ACHN (cell line): ENCODE results near the gene SIX3.

Source experiments
- DNase-seq: peaks from one replicate; pipeline ENCODE4 v3.0.0-alpha.2; 2015
- in situ Hi-C: cut with HindIII; loops from 2 replicates; pipeline ENCODE4 v1.10.0; 2017; ENCODE audit warnings: low sequenced_read_pairs, low pct_ligation_motif_present, low pct_unique_long_range_greater_than_20kb

Gene SIX3

DNA sequence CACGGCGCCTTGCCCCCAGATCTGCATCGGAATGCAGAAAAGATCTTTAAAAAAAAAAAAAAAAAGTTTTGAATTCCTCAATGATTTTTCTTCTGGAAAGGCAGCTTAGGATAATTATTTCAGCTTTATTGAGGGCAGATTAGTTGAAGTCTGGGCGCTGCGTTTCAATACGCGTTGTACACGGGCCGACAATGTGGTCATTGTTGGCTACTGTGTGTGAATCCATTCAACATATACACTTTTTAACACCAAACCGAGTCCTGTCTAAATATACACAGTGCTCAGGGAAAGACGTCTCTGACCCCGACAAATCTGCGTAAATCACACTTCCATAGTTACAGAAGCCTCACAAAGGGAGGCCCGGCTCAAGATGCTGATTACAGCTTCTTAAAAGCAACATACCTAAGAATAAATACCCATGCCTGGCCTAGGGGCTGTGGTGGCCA, 1.4 kb upstream of the SIX3 start:
- in situ Hi-C loops: no loop called here
- no peak for DNase-seq

DNA sequence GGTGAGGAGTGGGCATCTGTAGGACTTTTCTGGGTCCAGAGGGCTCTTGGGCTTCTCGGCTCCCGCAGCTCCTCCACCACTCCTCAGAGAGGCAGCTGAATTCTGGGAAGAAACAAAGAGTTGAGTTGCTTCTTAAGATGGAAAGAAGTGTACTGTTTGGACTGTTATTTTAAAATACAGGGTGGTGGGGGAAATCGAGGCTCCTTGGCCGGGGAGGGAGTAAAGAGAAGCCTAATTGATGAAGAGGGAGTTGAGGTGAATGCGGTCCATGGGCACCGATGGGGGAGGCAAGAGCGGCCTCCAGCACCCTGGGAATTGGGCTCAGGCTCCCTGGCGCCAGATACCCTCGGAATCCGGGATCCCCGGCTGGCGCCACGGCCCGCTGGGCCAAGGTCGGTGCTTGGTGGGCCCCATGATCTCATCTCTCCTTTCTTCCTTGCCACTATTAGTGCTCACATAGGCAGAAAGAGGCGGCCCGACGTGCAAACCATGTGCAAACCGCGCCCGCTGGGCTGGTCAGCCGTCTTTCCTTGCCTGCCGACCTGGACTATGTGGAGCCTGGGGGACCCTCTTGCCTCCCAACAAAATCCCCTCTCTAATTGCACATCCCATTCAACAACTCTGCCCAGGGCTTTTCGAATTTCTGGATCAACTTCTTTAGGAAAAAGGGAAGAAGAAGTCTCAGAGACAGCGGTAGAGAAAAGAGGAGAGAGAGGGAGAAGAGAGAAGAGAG, 604 bp upstream of the SIX3 start:
- in situ Hi-C loops: no loop called here
- no peak for DNase-seq

DNA sequence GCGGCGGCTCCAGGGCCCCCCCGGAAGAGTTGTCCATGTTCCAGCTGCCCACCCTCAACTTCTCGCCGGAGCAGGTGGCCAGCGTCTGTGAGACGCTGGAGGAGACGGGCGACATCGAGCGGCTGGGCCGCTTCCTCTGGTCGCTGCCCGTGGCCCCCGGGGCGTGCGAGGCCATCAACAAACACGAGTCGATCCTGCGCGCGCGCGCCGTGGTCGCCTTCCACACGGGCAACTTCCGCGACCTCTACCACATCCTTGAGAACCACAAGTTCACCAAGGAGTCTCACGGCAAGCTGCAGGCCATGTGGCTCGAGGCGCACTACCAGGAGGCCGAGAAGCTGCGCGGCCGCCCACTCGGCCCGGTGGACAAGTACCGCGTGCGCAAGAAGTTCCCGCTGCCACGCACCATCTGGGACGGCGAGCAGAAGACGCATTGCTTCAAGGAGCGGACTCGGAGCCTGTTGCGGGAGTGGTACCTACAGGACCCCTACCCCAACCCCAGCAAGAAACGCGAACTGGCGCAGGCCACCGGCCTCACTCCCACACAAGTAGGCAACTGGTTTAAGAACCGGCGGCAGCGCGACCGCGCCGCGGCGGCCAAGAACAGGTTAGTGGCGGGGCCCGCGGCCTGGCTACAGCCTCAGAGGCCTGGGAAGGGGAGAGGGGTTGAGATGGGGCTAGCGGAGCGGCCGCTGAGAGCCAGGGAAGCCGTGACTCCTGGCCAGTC, 965 bp downstream of the SIX3 start:
- in situ Hi-C loops: no loop called here
- no peak for DNase-seq

DNA sequence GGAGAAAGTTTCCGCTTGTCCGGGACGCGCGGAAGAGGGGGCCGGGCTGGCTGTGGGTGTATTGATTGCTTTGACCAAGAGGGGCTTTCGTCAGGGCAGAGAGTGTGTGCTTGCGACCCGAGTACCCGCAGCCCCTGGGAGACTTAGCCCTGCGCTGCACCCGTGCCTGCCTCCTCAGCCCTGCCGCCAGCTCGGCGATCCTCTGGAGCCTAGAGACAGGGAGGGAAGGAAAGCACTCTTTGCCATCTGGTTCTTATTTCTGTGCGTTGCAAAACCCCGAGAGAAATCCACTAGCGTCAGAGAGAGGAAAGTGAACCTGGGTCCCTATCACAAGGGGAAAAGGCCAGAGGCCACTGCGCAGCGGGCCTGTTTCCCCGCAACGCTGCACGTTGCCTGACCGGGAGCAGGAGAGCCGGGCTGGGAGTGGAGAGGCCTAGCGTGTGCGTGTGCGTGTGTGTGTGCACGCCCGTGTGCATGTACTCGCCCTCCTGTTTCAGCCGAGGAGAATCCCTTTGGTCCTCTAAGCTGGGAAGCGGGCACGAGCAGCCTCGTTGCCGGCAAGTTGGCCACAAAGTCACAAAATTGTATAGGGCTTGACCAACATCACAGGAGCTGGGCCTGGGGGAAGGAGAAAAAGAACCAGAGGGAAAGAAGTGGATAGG, 1.7 kb downstream of the SIX3 start:
- in situ Hi-C loops: no loop called here
- DNase-seq: no peak

DNA sequence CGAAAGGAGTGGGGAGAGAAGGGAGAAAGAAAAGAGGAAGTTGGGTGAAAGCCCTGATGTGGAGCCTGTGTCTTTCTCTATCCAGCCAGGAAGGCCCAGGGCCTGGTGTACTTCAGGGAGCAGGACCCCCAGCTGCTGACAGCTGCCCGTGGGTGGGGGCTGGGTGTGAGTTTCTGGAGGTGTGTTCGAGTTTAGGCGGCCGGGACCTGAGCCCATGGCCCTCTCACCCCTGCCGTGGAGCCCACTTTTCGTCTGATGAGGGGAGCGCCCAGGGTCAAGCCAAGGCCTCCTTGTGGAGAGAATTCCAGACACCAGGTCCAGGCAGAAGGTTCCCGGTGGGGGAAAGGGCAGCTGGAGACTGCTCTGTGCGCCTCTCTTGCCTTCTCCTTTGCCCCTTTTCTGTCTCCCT, 2.2 kb downstream of the SIX3 start:
- no peak for DNase-seq
- in situ Hi-C loops: no loop called here

DNA sequence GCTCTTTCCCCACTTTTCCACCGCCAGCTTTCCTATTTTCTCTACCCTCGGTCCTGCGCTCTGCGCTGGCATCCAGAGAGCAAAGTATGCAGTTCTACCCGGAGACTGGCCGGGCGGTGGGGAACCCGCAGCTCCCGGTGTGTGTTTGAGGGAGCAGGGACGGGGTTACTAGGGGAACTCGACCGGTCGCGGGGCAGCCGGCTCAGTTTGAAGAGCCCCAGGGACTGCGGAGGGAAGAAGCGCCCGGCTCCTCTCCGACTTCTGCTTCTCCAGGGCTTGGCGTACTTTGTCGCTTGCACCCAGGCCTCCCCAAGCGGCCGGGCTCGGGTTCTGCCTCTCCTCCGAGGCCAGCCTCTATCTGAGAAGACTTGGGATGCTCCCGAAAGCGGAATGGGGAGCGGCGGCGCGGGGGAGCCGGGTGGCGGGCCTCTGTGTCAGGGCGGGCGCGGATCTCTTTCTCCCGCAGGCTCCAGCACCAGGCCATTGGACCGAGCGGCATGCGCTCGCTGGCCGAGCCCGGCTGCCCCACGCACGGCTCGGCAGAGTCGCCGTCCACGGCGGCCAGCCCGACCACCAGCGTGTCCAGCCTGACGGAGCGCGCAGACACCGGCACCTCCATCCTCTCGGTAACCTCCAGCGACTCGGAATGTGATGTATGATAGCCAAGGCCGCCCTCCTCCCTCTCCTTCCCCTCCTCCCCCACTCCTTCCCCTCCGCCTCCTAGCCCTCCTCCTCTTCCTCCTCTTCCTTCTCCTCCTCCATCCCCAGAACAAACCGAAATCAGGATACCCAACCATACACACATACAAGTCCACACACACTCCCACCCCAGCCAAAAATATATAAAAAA, 2.8 kb downstream of the SIX3 start:
- in situ Hi-C loops: no loop called here
- DNase-seq: no peak

DNA sequence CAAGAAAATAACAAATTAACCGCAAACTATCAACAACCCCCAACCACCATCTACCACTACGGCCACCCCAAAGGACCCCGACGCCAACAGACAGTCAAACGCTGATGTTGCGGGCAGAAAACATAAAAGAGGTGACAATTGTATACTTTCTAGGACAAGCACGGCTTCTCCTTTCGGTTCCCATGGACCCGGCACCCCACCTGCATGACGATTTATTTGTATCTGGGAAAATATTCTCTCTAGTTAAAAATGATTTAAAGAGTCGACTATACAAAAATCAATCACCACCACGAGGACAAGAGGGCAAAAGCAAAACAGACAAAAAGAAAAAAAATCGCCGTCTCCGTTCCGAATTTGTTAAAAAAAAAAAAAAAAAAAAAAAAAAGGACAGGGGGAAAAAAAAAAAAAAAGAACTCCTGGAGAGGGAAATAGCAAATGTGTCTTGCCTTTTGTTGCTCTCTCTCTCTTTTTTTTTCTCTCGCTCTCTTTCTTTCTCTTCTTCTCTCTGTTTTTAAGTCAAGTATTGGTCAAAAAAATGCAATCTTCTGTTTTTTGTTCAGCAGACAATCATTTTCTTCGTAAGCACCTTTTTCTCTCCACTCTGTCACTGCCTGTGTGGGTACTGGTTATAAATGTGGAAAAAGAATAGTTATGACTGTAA, 3.6 kb downstream of the SIX3 start:
- DNase-seq: no peak
- in situ Hi-C loops: no loop called here

DNA sequence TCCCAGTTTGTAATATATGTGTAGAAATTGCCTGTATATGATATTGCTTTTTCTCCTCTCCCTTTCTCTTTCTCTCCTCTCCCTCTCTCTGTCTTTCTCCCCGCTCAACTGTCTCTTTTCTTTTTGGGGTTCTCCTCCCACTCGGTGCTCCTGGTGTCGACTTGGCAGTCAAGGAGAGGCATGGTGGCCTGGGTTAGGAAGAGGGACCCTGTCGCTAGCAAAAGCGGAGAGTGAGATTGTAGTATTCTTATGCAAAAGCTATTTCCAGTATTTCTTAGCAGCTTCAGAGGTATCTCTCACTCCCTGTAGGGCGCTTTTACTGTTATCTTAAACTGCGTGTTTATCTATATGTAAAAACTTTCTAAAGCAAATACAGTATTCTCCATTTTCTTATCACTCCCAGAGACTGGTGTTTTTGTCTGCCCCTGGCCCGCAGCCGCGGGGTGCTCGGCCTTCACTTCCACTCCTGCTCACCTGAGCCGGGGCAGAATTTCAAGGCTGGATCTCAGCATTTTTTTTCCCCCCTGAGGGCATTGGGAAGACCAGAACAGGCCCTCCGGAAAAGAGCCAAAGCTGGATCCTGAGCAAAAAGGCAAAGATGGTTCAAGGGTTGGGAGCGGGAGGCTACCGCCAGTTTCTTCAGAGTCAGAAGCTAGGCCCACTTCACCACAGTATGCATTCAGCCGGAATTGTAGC, 4.3 kb downstream of the SIX3 start:
- DNase-seq: no peak
- in situ Hi-C loops: no loop called here

DNA sequence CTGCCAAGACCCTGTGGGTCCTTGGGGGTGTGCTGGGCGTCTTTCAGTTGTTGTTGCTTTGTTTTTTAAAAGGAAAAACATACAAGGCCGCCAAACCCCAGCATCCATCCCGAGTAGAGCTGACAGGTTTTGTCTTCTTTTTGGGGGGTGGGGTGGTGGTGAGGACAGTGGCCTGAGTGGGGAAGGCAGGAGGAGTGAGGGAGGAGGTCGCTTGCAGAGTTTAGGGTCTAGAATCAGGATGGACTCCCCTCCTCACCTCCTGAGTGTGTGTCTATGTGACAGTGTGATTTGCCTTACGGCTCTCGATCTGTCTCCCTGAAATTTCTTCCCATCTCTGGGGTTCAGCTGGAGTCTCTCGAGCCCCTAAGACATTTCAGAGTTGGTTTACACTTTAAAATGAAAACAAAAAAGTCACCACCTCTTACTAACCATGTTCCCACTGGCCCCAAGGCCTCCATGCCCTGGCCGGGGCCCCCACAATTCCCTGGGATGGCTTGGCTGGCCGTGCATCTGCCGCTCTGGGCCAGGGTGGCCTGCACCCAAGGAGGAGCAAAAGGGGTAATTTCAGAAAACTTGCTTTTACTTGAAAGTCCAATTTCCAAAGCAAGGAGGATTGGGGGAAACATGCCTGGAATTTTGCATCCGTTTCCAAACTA, 5.0 kb downstream of the SIX3 start:
- DNase-seq: no peak
- in situ Hi-C loops: no loop called here

DNA sequence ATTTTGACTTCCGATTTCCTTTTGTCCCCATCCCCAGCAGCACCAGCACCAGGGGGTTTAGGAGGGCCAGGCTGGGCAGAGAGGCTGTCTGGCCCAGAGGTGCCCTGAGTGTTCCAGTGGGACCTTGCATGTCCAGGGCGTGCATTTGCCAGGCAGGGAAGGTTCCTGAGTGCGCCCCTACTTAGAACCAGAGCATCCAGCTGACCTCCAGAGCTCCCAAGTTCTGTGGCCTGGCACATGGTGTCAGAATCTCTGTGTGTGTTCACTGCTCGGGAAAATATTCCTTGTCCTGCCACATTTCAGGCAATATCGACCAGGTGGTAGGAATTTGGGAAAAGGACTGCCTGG, 5.5 kb downstream of the SIX3 start:
- in situ Hi-C loops: no loop called here
- DNase-seq: no peak

DNA sequence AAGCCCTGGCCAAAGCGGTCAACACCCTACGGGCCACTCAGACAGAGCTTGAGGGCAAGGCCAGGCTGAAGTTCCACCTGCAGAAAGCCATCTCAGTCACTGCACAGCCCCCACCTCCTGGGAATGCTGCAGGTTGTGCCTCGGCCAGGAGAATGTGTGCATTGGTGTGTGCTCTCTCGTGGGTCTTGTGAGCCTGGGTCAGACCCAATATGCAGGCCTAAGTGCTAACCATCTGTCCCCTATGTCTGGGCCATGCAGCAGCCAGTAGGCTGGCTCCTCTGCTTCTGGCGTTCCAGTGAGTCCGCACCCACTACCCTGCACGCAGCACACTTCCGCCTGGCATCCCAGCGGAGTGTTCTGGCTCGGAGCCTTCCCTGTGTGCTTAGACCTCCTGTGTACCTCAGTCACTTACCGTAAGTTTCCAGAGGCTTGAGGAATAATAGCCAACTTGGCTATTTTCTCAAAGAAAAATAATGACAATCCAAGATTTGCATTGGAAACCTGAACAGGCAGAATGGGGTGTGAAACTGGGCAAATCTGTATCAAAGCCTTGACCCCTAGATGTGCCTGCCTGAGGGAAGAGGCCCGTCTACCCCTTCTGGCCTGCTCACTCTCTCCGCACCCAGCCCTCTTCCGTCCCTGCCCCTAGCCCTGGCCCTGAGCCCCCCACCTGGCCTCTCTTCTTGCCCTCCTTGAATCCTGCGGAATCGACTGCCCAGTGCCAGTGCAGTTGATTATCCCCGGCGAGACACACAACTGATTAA, 7.2 kb downstream of the SIX3 start:
- DNase-seq: no peak
- in situ Hi-C loops: no loop called here

DNA sequence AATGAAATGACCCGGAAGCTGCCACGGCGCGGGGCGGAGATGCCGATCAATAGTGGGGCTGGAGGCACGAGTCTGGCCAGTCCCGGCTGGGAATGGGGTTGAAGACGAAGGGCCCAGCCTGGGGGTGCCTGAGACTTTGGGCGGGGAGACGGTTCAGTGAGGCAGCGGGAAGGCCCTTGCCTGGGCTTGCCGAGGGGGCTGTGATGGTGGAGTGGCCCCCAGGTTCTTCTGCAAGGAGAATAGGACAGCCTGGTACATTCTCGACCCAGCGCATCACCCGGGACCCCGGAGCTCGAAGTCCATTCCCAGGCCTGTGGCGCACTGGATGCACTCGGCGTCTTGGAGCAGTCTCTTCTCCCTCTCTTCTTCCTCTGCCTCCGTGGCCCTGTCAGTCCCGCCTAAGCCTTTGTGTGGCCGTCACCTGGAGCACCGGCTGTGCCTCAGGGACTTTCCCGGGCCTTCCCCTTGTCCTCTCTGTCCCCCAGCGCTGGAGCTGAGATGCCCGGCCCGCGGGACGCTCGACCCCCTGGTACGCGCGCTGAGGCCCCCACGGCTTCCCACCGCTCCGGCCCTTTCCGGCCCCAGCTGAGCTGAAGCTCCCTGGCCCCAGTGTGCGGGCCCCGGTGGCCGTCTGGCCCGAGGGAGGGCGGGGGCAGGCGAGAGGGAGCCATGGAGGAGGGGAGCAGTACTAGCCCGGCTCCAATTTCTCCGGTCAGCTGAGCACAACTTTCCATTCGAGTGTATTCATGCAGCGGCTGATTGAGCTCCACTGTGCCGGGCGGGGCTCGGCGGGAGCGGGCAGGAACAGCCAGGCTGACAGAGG, 8.0 kb downstream of the SIX3 start:
- in situ Hi-C loops: no loop called here
- DNase-seq: no peak

DNA sequence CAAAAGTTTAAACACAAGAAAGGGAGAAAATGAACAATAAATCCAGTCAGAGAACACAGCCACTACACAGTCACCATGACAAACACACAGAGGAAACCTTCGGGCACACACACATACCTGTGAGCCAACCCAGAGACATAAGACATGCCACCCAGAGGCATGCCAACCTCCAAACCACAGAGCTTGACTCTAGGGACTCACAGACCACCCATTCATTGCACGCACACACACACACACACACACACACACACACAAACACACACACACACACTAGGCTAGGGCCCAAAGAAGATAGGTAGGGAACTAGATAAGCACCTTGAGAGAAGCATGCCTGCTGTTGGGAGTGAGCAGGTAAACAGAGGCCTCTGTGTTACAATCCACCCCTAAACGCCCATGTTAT, 9.1 kb downstream of the SIX3 start:
- DNase-seq: no peak
- in situ Hi-C loops: no loop called here

DNA sequence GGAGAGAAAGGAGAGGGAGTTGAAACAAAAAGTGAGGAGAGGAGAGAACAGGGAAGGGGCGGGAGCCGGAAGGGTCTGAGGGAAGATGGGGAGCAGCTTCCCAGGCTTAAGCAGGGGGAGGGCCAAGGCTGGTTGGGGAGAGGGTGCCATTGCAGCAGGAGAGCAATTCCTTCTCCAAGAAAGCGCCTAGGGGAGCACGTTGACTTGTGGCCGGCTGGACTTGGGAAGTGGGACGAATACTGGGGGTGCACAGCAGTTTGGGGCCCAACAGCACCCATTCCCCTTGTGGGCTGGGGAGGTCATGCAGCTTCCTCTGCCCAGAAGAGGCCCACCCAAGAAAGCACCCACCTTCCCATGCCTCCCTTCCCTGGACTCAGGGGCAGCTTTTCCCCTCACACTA, 9.6 kb downstream of the SIX3 start:
- no peak for DNase-seq
- in situ Hi-C loops: no loop called here

DNA sequence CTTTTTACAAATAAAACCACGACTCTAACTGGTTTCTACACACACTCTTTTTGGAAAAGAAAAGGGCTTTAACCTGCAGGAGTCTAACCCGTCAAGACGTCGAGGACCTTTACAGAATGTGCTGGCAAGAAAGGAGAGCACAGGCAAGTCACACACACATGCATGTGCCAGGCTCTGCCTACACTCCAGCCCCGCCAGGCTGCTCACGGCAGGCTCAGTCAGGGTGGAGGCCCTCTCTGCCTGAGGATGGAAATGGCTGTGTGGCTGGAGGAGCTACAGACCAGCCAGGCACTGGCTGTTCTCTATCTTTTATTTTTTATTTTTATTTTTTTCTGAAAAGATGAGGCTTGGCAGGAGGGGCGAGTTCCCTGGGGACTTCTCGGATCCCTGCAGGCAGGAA, 10.2 kb downstream of the SIX3 start:
- in situ Hi-C loops: no loop called here

DNA sequence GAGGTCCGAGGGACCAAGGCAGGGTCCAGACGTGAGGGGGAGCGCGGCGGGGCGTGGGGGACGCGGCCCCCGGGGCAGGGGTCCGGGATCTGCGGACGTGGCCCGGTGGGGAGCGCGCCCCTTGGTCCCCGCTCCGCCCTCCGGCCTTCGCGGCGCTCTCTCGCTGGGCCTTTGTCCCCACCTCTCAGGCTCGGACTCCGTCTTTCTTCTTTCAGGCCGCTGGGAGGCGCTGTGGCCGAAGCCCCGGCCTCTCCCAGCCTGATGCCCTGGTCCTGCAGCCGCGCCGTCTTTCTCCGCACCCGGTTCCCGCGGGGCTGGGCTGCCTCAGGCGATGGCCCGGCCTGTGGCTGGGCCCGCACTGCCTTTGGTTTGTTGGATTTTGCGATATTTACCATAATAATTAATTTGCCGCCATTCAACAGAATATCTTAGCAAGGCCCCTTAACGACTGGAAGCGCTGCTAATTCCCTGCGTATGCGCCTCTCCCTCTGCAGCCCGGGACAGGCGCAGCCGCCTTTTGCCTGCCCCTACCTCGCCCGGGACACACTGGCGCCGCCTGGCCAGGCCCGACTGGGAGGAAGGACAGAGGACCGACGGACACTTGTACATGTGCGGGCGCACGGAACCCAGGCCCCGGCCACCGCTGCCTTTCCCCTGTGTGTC, 10.8 kb downstream of the SIX3 start:
- in situ Hi-C loops: no loop called here
- peak; percentile 85 for DNase-seq

More for the DNA sequence above, 10.2 kb downstream of the SIX3 start:
- no peak for DNase-seq
